Measurements from ENCODE around the gene CYB561A3.

GRCh38 chr11:61350336-61350735 lies 11.3 kb downstream of the CYB561A3 start:
- TF ChIP-seq, protein P1, sequence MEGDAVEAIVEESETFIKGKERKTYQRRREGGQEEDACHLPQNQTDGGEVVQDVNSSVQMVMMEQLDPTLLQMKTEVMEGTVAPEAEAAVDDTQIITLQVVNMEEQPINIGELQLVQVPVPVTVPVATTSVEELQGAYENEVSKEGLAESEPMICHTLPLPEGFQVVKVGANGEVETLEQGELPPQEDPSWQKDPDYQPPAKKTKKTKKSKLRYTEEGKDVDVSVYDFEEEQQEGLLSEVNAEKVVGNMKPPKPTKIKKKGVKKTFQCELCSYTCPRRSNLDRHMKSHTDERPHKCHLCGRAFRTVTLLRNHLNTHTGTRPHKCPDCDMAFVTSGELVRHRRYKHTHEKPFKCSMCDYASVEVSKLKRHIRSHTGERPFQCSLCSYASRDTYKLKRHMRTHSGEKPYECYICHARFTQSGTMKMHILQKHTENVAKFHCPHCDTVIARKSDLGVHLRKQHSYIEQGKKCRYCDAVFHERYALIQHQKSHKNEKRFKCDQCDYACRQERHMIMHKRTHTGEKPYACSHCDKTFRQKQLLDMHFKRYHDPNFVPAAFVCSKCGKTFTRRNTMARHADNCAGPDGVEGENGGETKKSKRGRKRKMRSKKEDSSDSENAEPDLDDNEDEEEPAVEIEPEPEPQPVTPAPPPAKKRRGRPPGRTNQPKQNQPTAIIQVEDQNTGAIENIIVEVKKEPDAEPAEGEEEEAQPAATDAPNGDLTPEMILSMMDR (conservative IDR thresholded peaks at IDR 0.05): no peak
- TF ChIP-seq ZFX (IDR thresholded peaks at IDR 0.05): no peak
